ENCODE data around the gene POU2AF1. TPM values are rescaled to one million over a fixed set of nuclear protein-coding genes. Genes with fewer than 3 reads are reported as not detected.
A peak's percentile ranks its signal among the peaks of the same experiment; 100 is the strongest.

POU2AF1 gene
- total and polyA plus RNA-seq, 2 of the 13 experiments (the other 11 are each of a cell fraction or from before 2014, with no cell fraction given) = 1.9 to 3.6 TPM

DNA sequence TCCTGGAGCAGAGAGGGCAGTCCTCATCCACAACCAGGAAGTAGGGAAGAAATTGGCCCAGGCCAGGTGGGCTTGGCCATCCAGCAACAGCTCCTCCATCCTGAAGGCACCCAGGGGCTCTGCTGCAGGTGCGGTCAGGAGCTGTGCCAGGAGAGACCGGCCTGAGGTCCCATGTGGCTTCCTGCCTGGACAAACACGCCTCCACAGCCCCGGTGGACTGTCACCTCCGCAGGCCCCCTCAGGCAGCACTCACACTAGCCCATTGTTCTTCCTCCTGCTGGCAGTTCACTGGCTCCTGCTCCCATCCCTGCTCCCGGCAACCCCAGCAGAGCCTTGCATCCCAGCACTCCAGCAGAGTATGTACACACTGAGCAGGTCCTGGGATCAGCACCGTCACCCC is 16.0 kb upstream of the POU2AF1 start (continued):
- 0 out of 2 replicates have a peak, but pooled peaks have one; percentile 31 for TF ChIP-seq LBX2 (CRISPR knock-in tag; IDR thresholded peaks at IDR 0.05; ENCODE audit: borderline replicate concordance)
- TF ChIP-seq, protein P1, sequence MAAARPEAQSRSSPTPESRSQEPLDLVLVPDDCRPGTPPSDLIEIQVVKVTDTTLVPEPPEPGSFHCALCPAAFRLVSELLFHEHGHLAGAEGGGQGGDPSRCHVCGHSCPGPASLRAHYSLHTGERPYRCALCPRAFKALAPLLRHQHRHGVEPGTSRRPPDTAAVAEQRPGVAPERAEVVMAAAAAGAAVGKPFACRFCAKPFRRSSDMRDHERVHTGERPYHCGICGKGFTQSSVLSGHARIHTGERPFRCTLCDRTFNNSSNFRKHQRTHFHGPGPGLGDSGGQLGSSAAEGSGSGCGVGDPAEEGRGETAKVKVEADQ (CRISPR knock-in tag; IDR thresholded peaks at IDR 0.05; ENCODE audit: borderline replicate concordance) = peak; percentile 71; the same call in 1 of the 2 replicates
- no peak for TF ChIP-seq SMAD9 (CRISPR knock-in tag; IDR thresholded peaks at IDR 0.05)
- no peak for TF ChIP-seq KDM2A (CRISPR knock-in tag; IDR thresholded peaks at IDR 0.05; ENCODE audit: borderline replicate concordance, low read depth)
- 0 out of 2 replicates have a peak, but pooled peaks have one; percentile 45 for TF ChIP-seq DR1 (CRISPR knock-in tag; IDR thresholded peaks at IDR 0.05)
- TF ChIP-seq FOXK1 (CRISPR knock-in tag; IDR thresholded peaks at IDR 0.05; ENCODE audit: borderline replicate concordance, low read depth) = peak; percentile 44; the same call in 1 of the 2 replicates
- 0 out of 2 replicates have a peak, but pooled peaks have one; percentile 26 for TF ChIP-seq NRL (CRISPR knock-in tag; IDR thresholded peaks at IDR 0.05; ENCODE audit: borderline replicate concordance)
- no peak for TF ChIP-seq ETS1 (CRISPR knock-in tag; IDR thresholded peaks at IDR 0.05)
- no peak for TF ChIP-seq TCF7 (IDR thresholded peaks at IDR 0.05; ENCODE audit: low read depth)
- TF ChIP-seq, protein P2, sequence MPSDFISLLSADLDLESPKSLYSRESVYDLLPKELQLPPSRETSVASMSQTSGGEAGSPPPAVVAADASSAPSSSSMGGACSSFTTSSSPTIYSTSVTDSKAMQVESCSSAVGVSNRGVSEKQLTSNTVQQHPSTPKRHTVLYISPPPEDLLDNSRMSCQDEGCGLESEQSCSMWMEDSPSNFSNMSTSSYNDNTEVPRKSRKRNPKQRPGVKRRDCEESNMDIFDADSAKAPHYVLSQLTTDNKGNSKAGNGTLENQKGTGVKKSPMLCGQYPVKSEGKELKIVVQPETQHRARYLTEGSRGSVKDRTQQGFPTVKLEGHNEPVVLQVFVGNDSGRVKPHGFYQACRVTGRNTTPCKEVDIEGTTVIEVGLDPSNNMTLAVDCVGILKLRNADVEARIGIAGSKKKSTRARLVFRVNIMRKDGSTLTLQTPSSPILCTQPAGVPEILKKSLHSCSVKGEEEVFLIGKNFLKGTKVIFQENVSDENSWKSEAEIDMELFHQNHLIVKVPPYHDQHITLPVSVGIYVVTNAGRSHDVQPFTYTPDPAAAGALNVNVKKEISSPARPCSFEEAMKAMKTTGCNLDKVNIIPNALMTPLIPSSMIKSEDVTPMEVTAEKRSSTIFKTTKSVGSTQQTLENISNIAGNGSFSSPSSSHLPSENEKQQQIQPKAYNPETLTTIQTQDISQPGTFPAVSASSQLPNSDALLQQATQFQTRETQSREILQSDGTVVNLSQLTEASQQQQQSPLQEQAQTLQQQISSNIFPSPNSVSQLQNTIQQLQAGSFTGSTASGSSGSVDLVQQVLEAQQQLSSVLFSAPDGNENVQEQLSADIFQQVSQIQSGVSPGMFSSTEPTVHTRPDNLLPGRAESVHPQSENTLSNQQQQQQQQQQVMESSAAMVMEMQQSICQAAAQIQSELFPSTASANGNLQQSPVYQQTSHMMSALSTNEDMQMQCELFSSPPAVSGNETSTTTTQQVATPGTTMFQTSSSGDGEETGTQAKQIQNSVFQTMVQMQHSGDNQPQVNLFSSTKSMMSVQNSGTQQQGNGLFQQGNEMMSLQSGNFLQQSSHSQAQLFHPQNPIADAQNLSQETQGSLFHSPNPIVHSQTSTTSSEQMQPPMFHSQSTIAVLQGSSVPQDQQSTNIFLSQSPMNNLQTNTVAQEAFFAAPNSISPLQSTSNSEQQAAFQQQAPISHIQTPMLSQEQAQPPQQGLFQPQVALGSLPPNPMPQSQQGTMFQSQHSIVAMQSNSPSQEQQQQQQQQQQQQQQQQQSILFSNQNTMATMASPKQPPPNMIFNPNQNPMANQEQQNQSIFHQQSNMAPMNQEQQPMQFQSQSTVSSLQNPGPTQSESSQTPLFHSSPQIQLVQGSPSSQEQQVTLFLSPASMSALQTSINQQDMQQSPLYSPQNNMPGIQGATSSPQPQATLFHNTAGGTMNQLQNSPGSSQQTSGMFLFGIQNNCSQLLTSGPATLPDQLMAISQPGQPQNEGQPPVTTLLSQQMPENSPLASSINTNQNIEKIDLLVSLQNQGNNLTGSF (CRISPR knock-in tag; IDR thresholded peaks at IDR 0.05) = peak; percentile 54; the same call in 1 of the 2 replicates
- peak; percentile 80 for TF ChIP-seq NFKBIZ (CRISPR knock-in tag; IDR thresholded peaks at IDR 0.05)
- no peak; the same call in 1 of the 2 replicates for TF ChIP-seq CCDC6 (CRISPR knock-in tag; IDR thresholded peaks at IDR 0.05)
- TF ChIP-seq ZNF552 (CRISPR knock-in tag; IDR thresholded peaks at IDR 0.05; ENCODE audit: borderline replicate concordance) = no peak
- peak; percentile 46; the same call in 1 of the 2 replicates for TF ChIP-seq BCL6 (CRISPR knock-in tag; IDR thresholded peaks at IDR 0.05)
- TF ChIP-seq, protein P3, sequence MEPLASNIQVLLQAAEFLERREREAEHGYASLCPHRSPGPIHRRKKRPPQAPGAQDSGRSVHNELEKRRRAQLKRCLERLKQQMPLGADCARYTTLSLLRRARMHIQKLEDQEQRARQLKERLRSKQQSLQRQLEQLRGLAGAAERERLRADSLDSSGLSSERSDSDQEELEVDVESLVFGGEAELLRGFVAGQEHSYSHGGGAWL (CRISPR knock-in tag; IDR thresholded peaks at IDR 0.05) = peak; percentile 69; the same call in 1 of the 2 replicates
- TF ChIP-seq TBP (CRISPR knock-in tag; IDR thresholded peaks at IDR 0.05) = no peak
- TF ChIP-seq ZNF629 (CRISPR knock-in tag; conservative IDR thresholded peaks at IDR 0.05) = peak; percentile 65
- peak; percentile 21; the same call in 1 of the 2 replicates for TF ChIP-seq ZHX1 (CRISPR knock-in tag; IDR thresholded peaks at IDR 0.05; ENCODE audit: low read depth)
- TF ChIP-seq REXO4 (CRISPR knock-in tag; IDR thresholded peaks at IDR 0.05; ENCODE audit: borderline replicate concordance) = no peak
